ENCODE measurements around the gene OTUD6A.

OTUD6A gene

DNA sequence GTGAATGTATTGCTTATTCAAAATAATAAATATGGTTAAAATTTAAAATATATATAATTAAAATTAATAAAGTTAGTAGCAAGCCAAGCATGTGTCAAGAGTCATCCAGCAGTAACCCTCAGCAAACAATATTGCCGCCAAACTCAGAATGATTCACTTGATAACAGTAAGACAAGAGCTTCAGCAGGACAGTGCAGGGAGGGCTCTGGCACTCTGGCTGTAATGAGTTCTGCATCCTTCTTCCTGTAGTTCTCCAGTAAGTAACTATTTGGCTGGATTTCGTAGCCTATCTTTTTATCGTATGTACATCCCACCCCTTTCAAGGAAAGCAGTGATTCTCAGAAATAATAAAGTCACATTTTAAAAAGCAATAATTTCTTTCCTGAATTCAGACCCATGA lies 17.6 kb downstream of the OTUD6A start:
- no peak overlapping the region for H2AFZ ChIP-seq (ENCODE audit: low read depth, low read length)
- H3K36me3 ChIP-seq (ENCODE audit: insufficient read depth, low read length), result no peaks in the 10 kb centered on the region
- no peaks in the 10 kb centered on the region for H3K4me1 ChIP-seq (ENCODE audit: insufficient read depth, low read length)
- H3K4me3 ChIP-seq (ENCODE audit: low read depth in 1 of 2, low read length in 2 of 2), result no peak overlapping the region
- no peaks in the 10 kb centered on the region for H3K79me2 ChIP-seq (ENCODE audit: insufficient read depth, low read length)
- TF ChIP-seq, protein P1, sequence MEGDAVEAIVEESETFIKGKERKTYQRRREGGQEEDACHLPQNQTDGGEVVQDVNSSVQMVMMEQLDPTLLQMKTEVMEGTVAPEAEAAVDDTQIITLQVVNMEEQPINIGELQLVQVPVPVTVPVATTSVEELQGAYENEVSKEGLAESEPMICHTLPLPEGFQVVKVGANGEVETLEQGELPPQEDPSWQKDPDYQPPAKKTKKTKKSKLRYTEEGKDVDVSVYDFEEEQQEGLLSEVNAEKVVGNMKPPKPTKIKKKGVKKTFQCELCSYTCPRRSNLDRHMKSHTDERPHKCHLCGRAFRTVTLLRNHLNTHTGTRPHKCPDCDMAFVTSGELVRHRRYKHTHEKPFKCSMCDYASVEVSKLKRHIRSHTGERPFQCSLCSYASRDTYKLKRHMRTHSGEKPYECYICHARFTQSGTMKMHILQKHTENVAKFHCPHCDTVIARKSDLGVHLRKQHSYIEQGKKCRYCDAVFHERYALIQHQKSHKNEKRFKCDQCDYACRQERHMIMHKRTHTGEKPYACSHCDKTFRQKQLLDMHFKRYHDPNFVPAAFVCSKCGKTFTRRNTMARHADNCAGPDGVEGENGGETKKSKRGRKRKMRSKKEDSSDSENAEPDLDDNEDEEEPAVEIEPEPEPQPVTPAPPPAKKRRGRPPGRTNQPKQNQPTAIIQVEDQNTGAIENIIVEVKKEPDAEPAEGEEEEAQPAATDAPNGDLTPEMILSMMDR (IDR thresholded peaks at IDR 0.05; ENCODE audit: borderline replicate concordance, extremely low read depth, low read length, poor library complexity, severe bottlenecking), result no peak
- no peak for TF ChIP-seq EZH2 (IDR thresholded peaks at IDR 0.05; ENCODE audit: borderline replicate concordance, low read depth, low read length, severe bottlenecking)
- H3K9ac ChIP-seq (ENCODE audit: low read depth, low read length), result no peak overlapping the region
- ATAC-seq (ENCODE audit: insufficient read depth, low read depth), result no peak
- DNase-seq, result no peak
- H3K27ac ChIP-seq (ENCODE audit: low read length), result no peak overlapping the region
- H3K9me3 ChIP-seq (ENCODE audit: insufficient read depth, low read length, severe bottlenecking), result no peaks in the 10 kb centered on the region
- no peaks in the 10 kb centered on the region for H4K20me1 ChIP-seq (ENCODE audit: insufficient read depth, low read length)
- H3K4me2 ChIP-seq (ENCODE audit: insufficient read depth, low read length), result no peak overlapping the region
- H3K27me3 ChIP-seq (ENCODE audit: insufficient read depth, low read length, poor library complexity), result no peaks in the 10 kb centered on the region

DNA sequence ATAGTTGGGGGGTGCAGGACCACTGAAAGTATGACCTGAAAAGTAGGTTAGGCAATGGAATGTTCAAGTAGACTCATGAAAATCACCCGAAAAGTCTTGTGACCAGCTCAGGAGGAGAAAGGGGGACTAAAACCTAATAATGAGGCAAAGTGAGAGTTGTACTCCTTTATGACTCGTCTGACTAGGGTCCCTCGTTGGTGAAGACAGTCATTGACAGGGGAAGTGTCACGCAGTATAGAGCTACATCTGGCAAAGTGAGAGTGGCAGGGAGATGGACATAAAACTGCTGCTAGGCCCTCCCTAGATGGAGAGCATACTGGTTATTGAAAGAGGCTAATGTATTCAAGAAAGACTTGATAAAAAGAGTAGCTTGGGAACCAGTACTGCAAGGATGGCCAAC lies 20.5 kb downstream of the OTUD6A start:
- H3K4me3 ChIP-seq (ENCODE audit: low read depth in 1 of 2, low read length in 2 of 2), result no peak overlapping the region
- ATAC-seq (ENCODE audit: insufficient read depth, low read depth) (no peak), DNase-seq (no peak)
- no peaks in the 10 kb centered on the region for H3K36me3 ChIP-seq (ENCODE audit: insufficient read depth, low read length)
- H3K9me3 ChIP-seq (ENCODE audit: insufficient read depth, low read length, severe bottlenecking), result no peaks in the 10 kb centered on the region
- H4K20me1 ChIP-seq (ENCODE audit: insufficient read depth, low read length), result no peaks in the 10 kb centered on the region
- TF ChIP-seq, protein P1 (IDR thresholded peaks at IDR 0.05; ENCODE audit: borderline replicate concordance, extremely low read depth, low read length, poor library complexity, severe bottlenecking), result no peak
- TF ChIP-seq EZH2 (IDR thresholded peaks at IDR 0.05; ENCODE audit: borderline replicate concordance, low read depth, low read length, severe bottlenecking), result no peak
- H3K27me3 ChIP-seq (ENCODE audit: insufficient read depth, low read length, poor library complexity), result no peaks in the 10 kb centered on the region
- H3K9ac ChIP-seq (ENCODE audit: low read depth, low read length), result no peak overlapping the region
- no peak overlapping the region for H3K4me2 ChIP-seq (ENCODE audit: insufficient read depth, low read length)
- no peak overlapping the region for H3K27ac ChIP-seq (ENCODE audit: low read length)
- no peaks in the 10 kb centered on the region for H3K4me1 ChIP-seq (ENCODE audit: insufficient read depth, low read length)
- no peak overlapping the region for H2AFZ ChIP-seq (ENCODE audit: low read depth, low read length)
- H3K79me2 ChIP-seq (ENCODE audit: insufficient read depth, low read length), result no peaks in the 10 kb centered on the region

DNA sequence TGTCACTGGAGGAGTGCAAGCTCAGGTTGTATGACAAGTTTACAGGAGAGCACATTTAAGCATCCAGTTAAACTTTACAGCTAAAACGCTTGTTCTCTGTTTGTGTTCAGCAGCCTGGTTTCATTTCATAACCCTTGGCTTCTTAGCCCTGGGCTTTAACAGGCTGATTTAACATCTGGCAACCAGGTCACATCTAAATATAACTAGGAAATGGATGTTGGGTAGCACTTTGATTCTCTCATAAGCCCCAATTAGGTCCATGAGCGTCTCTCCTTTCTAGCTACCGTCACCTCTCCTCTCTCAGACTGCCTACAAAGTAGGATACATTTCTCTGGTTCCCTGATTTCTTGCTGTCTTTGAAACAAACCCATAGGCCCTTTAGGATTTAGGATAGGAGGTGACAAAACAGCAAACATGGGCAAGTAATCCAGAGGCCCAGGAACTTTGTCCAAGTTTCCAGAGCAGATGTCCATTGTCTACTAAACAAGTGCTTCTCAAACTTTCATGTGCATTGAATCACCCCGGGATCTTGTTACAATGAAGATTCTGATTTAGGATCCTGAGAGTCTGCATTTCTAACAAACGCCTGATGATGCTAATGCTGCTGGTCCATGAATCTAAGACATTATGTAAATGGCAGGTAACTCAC lies 22.5 kb downstream of the OTUD6A start:
- Histone ChIP-seq H4K20me1 (ENCODE audit: insufficient read depth, low read length) (no peaks in the 10 kb centered on the region), H3K27me3 (ENCODE audit: insufficient read depth, low read length, poor library complexity) (no peaks in the 10 kb centered on the region), H3K4me1 (ENCODE audit: insufficient read depth, low read length) (no peaks in the 10 kb centered on the region), H2AFZ (ENCODE audit: low read depth, low read length) (no peak overlapping the region), H3K79me2 (ENCODE audit: insufficient read depth, low read length) (no peaks in the 10 kb centered on the region), H3K27ac (ENCODE audit: low read length) (no peak overlapping the region), H3K36me3 (ENCODE audit: insufficient read depth, low read length) (no peaks in the 10 kb centered on the region), H3K4me2 (ENCODE audit: insufficient read depth, low read length) (no peak overlapping the region), H3K9ac (ENCODE audit: low read depth, low read length) (no peak overlapping the region), H3K9me3 (ENCODE audit: insufficient read depth, low read length, severe bottlenecking) (no peaks in the 10 kb centered on the region), H3K4me3 (ENCODE audit: low read depth in 1 of 2, low read length in 2 of 2) (no peak overlapping the region)
- ATAC-seq (ENCODE audit: insufficient read depth, low read depth) (no peak), DNase-seq (no peak)
- TF ChIP-seq EZH2 (IDR thresholded peaks at IDR 0.05; ENCODE audit: borderline replicate concordance, low read depth, low read length, severe bottlenecking), result no peak

DNA sequence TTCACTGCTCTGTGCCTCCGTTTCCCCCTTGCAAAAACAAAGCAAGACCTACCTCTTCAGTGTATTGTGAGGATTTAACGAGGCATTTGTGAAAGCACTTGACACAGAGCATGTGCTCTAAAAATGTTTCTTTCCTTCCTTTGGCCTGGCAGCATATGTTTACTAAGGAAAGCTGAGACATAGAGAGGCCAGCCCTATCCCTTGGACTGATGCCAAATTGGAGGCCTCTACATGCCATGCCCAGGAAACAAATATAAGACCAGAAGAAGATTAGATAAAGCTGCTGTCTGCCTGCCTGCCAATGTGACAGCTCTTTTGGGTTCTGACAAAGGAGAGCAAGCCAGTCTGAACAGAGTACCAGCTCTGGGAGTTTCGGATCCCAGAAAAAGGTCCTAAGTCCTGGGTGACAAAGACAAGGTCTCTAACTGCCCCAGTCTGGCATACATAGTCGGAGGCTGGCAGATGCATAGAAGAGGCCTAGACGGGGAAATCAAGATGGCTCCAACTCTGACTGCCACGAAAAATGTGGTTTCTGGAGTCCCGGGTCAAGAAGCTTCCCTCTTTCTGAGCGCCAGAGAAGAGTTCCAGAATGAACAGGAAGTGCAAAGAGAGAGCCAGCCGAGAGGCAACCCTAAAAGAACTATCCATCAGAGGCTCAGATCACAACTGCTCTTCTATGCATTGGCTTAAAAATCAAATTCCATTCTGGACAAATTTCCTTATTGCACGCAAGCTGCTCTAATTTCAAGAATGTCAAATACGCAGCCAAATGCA lies 25.8 kb downstream of the OTUD6A start:
- no peak for ATAC-seq (ENCODE audit: insufficient read depth, low read depth)
- Histone ChIP-seq H3K4me3 (ENCODE audit: low read depth in 1 of 2, low read length in 2 of 2) (no peak overlapping the region), H3K9me3 (ENCODE audit: insufficient read depth, low read length, severe bottlenecking) (no peaks in the 10 kb centered on the region), H3K4me2 (ENCODE audit: insufficient read depth, low read length) (no peak overlapping the region), H3K9ac (ENCODE audit: low read depth, low read length) (no peak overlapping the region), H2AFZ (ENCODE audit: low read depth, low read length) (no peak overlapping the region), H3K27ac (ENCODE audit: low read length) (no peak overlapping the region), H3K36me3 (ENCODE audit: insufficient read depth, low read length) (no peaks in the 10 kb centered on the region), H3K4me1 (ENCODE audit: insufficient read depth, low read length) (no peaks in the 10 kb centered on the region), H3K27me3 (ENCODE audit: insufficient read depth, low read length, poor library complexity) (no peaks in the 10 kb centered on the region), H4K20me1 (ENCODE audit: insufficient read depth, low read length) (no peaks in the 10 kb centered on the region), H3K79me2 (ENCODE audit: insufficient read depth, low read length) (no peaks in the 10 kb centered on the region)
- DNase-seq, result no peak
- TF ChIP-seq, protein P1 (IDR thresholded peaks at IDR 0.05; ENCODE audit: borderline replicate concordance, extremely low read depth, low read length, poor library complexity, severe bottlenecking), result no peak
- TF ChIP-seq EZH2 (IDR thresholded peaks at IDR 0.05; ENCODE audit: borderline replicate concordance, low read depth, low read length, severe bottlenecking), result no peak

All from DND-41 (cell line).